ENCODE results near the gene LHX3. TPM values are rescaled to one million over a fixed set of nuclear protein-coding genes. Genes with fewer than 3 reads are reported as not detected.

LHX3 gene
- total RNA-seq, 2 donors from 2014 or later: not detected

DNA sequence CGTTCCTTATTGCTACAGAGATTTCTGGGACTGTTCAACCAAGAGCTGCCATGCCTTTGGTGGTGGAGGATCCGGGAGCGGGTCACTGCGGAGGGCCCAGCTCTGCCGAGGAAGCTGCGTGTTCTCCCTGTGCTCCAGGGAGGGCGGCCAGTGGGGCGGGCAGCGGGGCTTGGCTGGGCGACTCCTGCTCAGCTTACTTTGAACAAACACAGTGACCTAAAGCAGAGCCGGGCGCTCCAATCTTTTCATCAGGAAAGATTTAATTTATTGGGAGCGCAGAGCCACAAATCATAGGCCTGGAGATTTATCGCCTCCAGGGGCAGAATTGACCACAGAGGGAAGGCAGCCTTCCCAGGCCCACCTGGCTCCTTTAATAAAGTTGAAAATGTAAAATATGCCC is 27.7 kb downstream of the LHX3 start:
- H3K4me3 ChIP-seq: no peak overlapping the region
- no peaks in the 10 kb centered on the region for H3K9me3 ChIP-seq
- H3K27ac ChIP-seq: no peak overlapping the region
- no peaks in the 10 kb centered on the region for H3K27me3 ChIP-seq (replicated peaks; ENCODE audit: insufficient read depth)
- ATAC-seq (ENCODE audit: insufficient number of reproducible peaks, low FRiP score, low read depth): no peak
- no peaks in the 10 kb centered on the region for H3K36me3 ChIP-seq
- DNase-seq (ENCODE audit: low spot score): no peak
- TF ChIP-seq, protein P1, sequence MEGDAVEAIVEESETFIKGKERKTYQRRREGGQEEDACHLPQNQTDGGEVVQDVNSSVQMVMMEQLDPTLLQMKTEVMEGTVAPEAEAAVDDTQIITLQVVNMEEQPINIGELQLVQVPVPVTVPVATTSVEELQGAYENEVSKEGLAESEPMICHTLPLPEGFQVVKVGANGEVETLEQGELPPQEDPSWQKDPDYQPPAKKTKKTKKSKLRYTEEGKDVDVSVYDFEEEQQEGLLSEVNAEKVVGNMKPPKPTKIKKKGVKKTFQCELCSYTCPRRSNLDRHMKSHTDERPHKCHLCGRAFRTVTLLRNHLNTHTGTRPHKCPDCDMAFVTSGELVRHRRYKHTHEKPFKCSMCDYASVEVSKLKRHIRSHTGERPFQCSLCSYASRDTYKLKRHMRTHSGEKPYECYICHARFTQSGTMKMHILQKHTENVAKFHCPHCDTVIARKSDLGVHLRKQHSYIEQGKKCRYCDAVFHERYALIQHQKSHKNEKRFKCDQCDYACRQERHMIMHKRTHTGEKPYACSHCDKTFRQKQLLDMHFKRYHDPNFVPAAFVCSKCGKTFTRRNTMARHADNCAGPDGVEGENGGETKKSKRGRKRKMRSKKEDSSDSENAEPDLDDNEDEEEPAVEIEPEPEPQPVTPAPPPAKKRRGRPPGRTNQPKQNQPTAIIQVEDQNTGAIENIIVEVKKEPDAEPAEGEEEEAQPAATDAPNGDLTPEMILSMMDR (IDR thresholded peaks at IDR 0.05): no peak
- no peaks in the 10 kb centered on the region for H3K4me1 ChIP-seq (ENCODE audit: control insufficient read depth in 1 of 2, low read depth in 2 of 2)

GRCh38 chr9:136175616-136176197 is 29.2 kb downstream of the LHX3 start:
- Histone ChIP-seq H3K9me3 (no peaks in the 10 kb centered on the region), H3K4me3 (no peak overlapping the region), H3K36me3 (no peaks in the 10 kb centered on the region), H3K4me1 (ENCODE audit: control insufficient read depth in 1 of 2, low read depth in 2 of 2) (no peaks in the 10 kb centered on the region), H3K27me3 (replicated peaks; ENCODE audit: insufficient read depth) (no peaks in the 10 kb centered on the region), H3K27ac (no peak overlapping the region)
- ATAC-seq (ENCODE audit: insufficient number of reproducible peaks, low FRiP score, low read depth) (no peak), DNase-seq (ENCODE audit: low spot score) (no peak)
- TF ChIP-seq, protein P1 (IDR thresholded peaks at IDR 0.05): no peak

- DNase-seq (ENCODE audit: low spot score) (no peak), ATAC-seq (ENCODE audit: insufficient number of reproducible peaks, low FRiP score, low read depth) (no peak)
- no peaks in the 10 kb centered on the region for H3K9me3 ChIP-seq
- H3K4me1 ChIP-seq (ENCODE audit: control insufficient read depth in 1 of 2, low read depth in 2 of 2): no peaks in the 10 kb centered on the region
- no peaks in the 10 kb centered on the region for H3K27me3 ChIP-seq (replicated peaks; ENCODE audit: insufficient read depth)
- TF ChIP-seq, protein P1 (IDR thresholded peaks at IDR 0.05): no peak
- H3K4me3 ChIP-seq: no peak overlapping the region
- no peak overlapping the region for H3K27ac ChIP-seq
- H3K36me3 ChIP-seq: no peaks in the 10 kb centered on the region
These were observed 29.9 kb downstream of the LHX3 start for GRCh38 chr9:136174779-136175615.

- no peak overlapping the region for H3K4me3 ChIP-seq
- H3K27me3 ChIP-seq (replicated peaks; ENCODE audit: insufficient read depth): no peaks in the 10 kb centered on the region
These were observed 31.2 kb downstream of the LHX3 start for GRCh38 chr9:136173648-136174290.

More at GRCh38 chr9:136173648-136174290, 31.2 kb downstream of the LHX3 start:
- DNase-seq (ENCODE audit: low spot score): no peak
- H3K4me1 ChIP-seq (ENCODE audit: control insufficient read depth in 1 of 2, low read depth in 2 of 2): no peaks in the 10 kb centered on the region
- ATAC-seq (ENCODE audit: insufficient number of reproducible peaks, low FRiP score, low read depth): no peak
- H3K27ac ChIP-seq: no peak overlapping the region
- TF ChIP-seq, protein P1 (IDR thresholded peaks at IDR 0.05): no peak
- no peaks in the 10 kb centered on the region for H3K36me3 ChIP-seq
- H3K9me3 ChIP-seq: no peaks in the 10 kb centered on the region
